HCT116 (cell line): ENCODE results near the gene ZNF546. TPM values are rescaled to one million over a fixed set of nuclear protein-coding genes. Genes with fewer than 3 reads are reported as not detected.

Experiments
- ATAC-seq: fragments of 200-7000 bp; cut with Tn5 transposase; 2 replicates; pipeline ENCODE4 v1.9.1; 2020; ENCODE audit warnings: mild to moderate bottlenecking, moderate library complexity
- BruUV-seq: library from RNA; stranded (reverse); fragments of 400-500 nt; replicated peaks from 2 replicates; lab custom pipeline; 2021; lab: Mats Ljungman, UMichigan
- CTCF ChIA-PET: fragments of 300-600 bp; sonication (Branson Sonifier 250); formaldehyde crosslinking; loops from one replicate; lab custom pipeline; 2021; ENCODE audit warnings: antibody characterized with exemption; lab: Charles Lee
- POLR2A ChIA-PET: fragments of 300-600, 350-600 bp; sonication (Branson Sonifier 250); formaldehyde crosslinking; loops from one replicate; lab custom pipeline; 2021; ENCODE audit warnings: antibody characterized with exemption; lab: Charles Lee
- RAD21 ChIA-PET, 2 experiments: fragments of 300-600 bp; sonication (Branson Sonifier 250); formaldehyde crosslinking; loops; one replicate each; lab custom pipeline; 2023; ENCODE audit warnings: low total read pairs in 2 of 2; ENCODE audit not compliant: uncharacterized antibody in 2 of 2, unreplicated experiment in 2 of 2, low non-redundant PET in 1 of 2; lab: Charles Lee
- DNase-seq: peaks from one replicate; pipeline ENCODE4 v3.0.0-alpha.2; 2010; ENCODE audit warnings: low read depth, low spot score
- H2AFZ ChIP-seq: fragments of 200-600 bp; shearing (Covaris generic), sonication (generic); 2 replicates; pipeline ENCODE4 v1.6.1; 2017; ENCODE audit warnings: low read depth, mixed run types, mixed read lengths, antibody characterized with exemption, low read length; ENCODE audit not compliant: poor library complexity, severe bottlenecking
- H3K27ac ChIP-seq: 2 replicates; pipeline ENCODE4 v1.5.1; 2012; ENCODE audit warnings: low read depth, low read length
- H3K27me3 ChIP-seq: fragments of 200-600 bp; sonication (generic); 2 replicates; pipeline ENCODE4 v1.6.1; 2016; ENCODE audit warnings: mixed run types, low read length, mixed read lengths; ENCODE audit not compliant: insufficient read depth
- H3K36me3 ChIP-seq, 2 experiments: fragments of 200-500 bp in 1 of 2; fragments of 200-600 bp in 1 of 2; sonication (Bioruptor generic) in 1 of 2; sonication (generic) in 1 of 2; 2 replicates each; pipeline versions ENCODE4 v1.5.1 to v1.6.1; 2014 to 2016; ENCODE audit warnings: low read length in 2 of 2, inconsistent platforms in 1 of 2, mixed read lengths in 1 of 2, mixed run types in 1 of 2; ENCODE audit not compliant: insufficient read depth in 2 of 2, control insufficient read depth in 1 of 2
- H3K4me1 ChIP-seq, 2 experiments: fragments of 200-600 bp in 1 of 2; sonication (generic) in 1 of 2; 2 replicates each; pipeline versions ENCODE4 v1.5.1 to v1.6.1; 2012 to 2017; ENCODE audit warnings: low read length in 2 of 2, inconsistent platforms in 1 of 2, mild to moderate bottlenecking in 1 of 2, mixed read lengths in 1 of 2, mixed run types in 1 of 2, moderate library complexity in 1 of 2; ENCODE audit not compliant: insufficient read depth in 2 of 2, control insufficient read depth in 1 of 2
- H3K4me2 ChIP-seq: fragments of 200-600 bp; sonication (generic); 2 replicates; pipeline ENCODE4 v1.6.1; 2017; ENCODE audit warnings: mixed run types, low read length, mixed read lengths
- H3K4me3 ChIP-seq, 2 experiments: fragments of 200-600 bp in 1 of 2; sonication (generic) in 1 of 2; replicated peaks in 1 of 2; 2 replicates each; pipeline ENCODE4 v1.5.1; 2011 to 2016; ENCODE audit warnings: low read length in 2 of 2, control low read depth in 1 of 2, low read depth in 1 of 2, mild to moderate bottlenecking in 1 of 2, mixed read lengths in 1 of 2, mixed run types in 1 of 2
- H3K79me2 ChIP-seq: fragments of 200-600 bp; sonication (generic); 2 replicates; pipeline ENCODE4 v1.6.1; 2017; ENCODE audit warnings: mild to moderate bottlenecking, mixed run types, low read length, moderate library complexity, mixed read lengths; ENCODE audit not compliant: insufficient read depth
- H3K9ac ChIP-seq: fragments of 200-600 bp; sonication (generic); 2 replicates; pipeline ENCODE4 v1.6.1; 2016; ENCODE audit warnings: low read length, mixed read lengths
- H3K9me2 ChIP-seq: fragments of 200-600 bp; sonication (generic), shearing (Covaris generic); 2 replicates; pipeline ENCODE4 v1.6.1; 2017; ENCODE audit warnings: mixed run types, mild to moderate bottlenecking, moderate library complexity; ENCODE audit not compliant: insufficient read depth
- H3K9me3 ChIP-seq, 2 experiments: fragments of 200-500 bp in 1 of 2; fragments of 200-600 bp in 1 of 2; sonication (Bioruptor generic) in 1 of 2; sonication (generic) in 1 of 2; 2 replicates each; pipeline ENCODE4 v1.6.1; 2014 to 2017; ENCODE audit warnings: low read length in 2 of 2, mixed read lengths in 2 of 2, inconsistent platforms in 1 of 2, low read depth in 1 of 2, mild to moderate bottlenecking in 1 of 2, mixed run types in 1 of 2, moderate library complexity in 1 of 2; ENCODE audit not compliant: control insufficient read depth in 1 of 2, insufficient read depth in 1 of 2
- H4K20me1 ChIP-seq: fragments of 200-600 bp; sonication (generic), shearing (Covaris generic); 2 replicates; pipeline ENCODE4 v1.6.1; 2017; ENCODE audit warnings: mixed run types, mild to moderate bottlenecking, moderate library complexity; ENCODE audit not compliant: insufficient read depth
- ATF3 ChIP-seq: IDR thresholded peaks from 2 replicates; pipeline ENCODE4 v1.6.1; 2012
- CBX3 ChIP-seq: IDR thresholded peaks from 2 replicates; pipeline ENCODE4 v1.6.1; 2012; ENCODE audit warnings: low read depth
- CEBPB ChIP-seq: IDR thresholded peaks from 2 replicates; pipeline ENCODE4 v1.6.1; 2012; ENCODE audit warnings: low read depth
- ELF1 ChIP-seq: IDR thresholded peaks from 2 replicates; pipeline ENCODE4 v1.6.1; 2012; ENCODE audit warnings: low read depth, borderline replicate concordance
- EZH2 ChIP-seq: fragments of 200-600 bp; sonication (generic); IDR thresholded peaks from 2 replicates; pipeline ENCODE4 v1.6.1; 2017; ENCODE audit warnings: antibody characterized with exemption, mixed run types
- EZH2phosphoT487 ChIP-seq: fragments of 200-600 bp; IDR thresholded peaks from 2 replicates; pipeline ENCODE4 v1.6.1; 2018; ENCODE audit warnings: antibody characterized with exemption, borderline replicate concordance
- FOSL1 ChIP-seq: IDR thresholded peaks from 2 replicates; pipeline ENCODE4 v1.6.1; 2012; ENCODE audit warnings: low read depth
- JUND ChIP-seq: IDR thresholded peaks from 2 replicates; pipeline ENCODE4 v1.6.1; 2012
- MAX ChIP-seq: IDR thresholded peaks from 2 replicates; pipeline ENCODE4 v1.6.1; 2012
- POLR2A ChIP-seq: IDR thresholded peaks from 2 replicates; pipeline ENCODE4 v1.7.0; 2011; ENCODE audit warnings: borderline replicate concordance; ENCODE audit not compliant: insufficient read depth, insufficient read length; ENCODE audit errors: extremely low read depth
- POLR2AphosphoS5 ChIP-seq: IDR thresholded peaks from 2 replicates; pipeline ENCODE4 v1.6.1; 2011; ENCODE audit warnings: mild to moderate bottlenecking, low read depth, low read length, moderate library complexity
- RAD21 ChIP-seq: IDR thresholded peaks from 2 replicates; pipeline ENCODE4 v1.6.1; 2012; ENCODE audit warnings: low read depth, mild to moderate bottlenecking
- SIN3A ChIP-seq: IDR thresholded peaks from 2 replicates; pipeline ENCODE4 v1.6.1; 2012; ENCODE audit warnings: low read depth
- SRF ChIP-seq: IDR thresholded peaks from 2 replicates; pipeline ENCODE4 v1.6.1; 2012; ENCODE audit warnings: low read depth
- TCF7L2 ChIP-seq: IDR thresholded peaks from 2 replicates; pipeline ENCODE4 v1.7.0; 2011; ENCODE audit warnings: borderline replicate concordance, inconsistent platforms; ENCODE audit not compliant: insufficient read depth, insufficient read length; ENCODE audit errors: extremely low read depth
- ZBTB33 ChIP-seq: IDR thresholded peaks from 2 replicates; pipeline ENCODE4 v1.6.1; 2011; ENCODE audit warnings: mild to moderate bottlenecking, low read length, moderate library complexity; ENCODE audit not compliant: insufficient replicate concordance; ENCODE audit errors: extremely low read depth
- ZFX ChIP-seq: fragments of 450-650 bp; IDR thresholded peaks from 2 replicates; pipeline ENCODE4 v1.6.1; 2017
- ZNF274 ChIP-seq: fragments of 200-500 bp; sonication (Bioruptor generic); IDR thresholded peaks from 2 replicates; pipeline ENCODE4 v1.6.1; 2014; ENCODE audit warnings: mild to moderate bottlenecking, low read depth, low read length, inconsistent platforms
- intact Hi-C: fragments of 100-400 bp; cut with micrococcal nuclease; formaldehyde crosslinking; loops from 2 replicates; pipeline ENCODE4 v1.10.0; 2022
- total RNA-seq: library from RNA; stranded (reverse); gene quantifications from one replicate; pipeline ENCODE4 v1.2.1, GENCODE V29; 2021; ENCODE audit not compliant: unreplicated experiment
- TF ChIP-seq, protein P1 (sequence below), 3 experiments: fragments of 200-600 bp in 1 of 3; sonication (generic) in 1 of 3; IDR thresholded peaks in 2 of 3; conservative IDR thresholded peaks in 1 of 3; 2 replicates each; pipeline ENCODE4 v1.5.1; 2012 to 2017; ENCODE audit warnings: low read depth in 2 of 3, low read length in 2 of 3, antibody characterized with exemption in 1 of 3, borderline replicate concordance in 1 of 3, control low read depth in 1 of 3, mild to moderate bottlenecking in 1 of 3, mixed read lengths in 1 of 3, mixed run types in 1 of 3, moderate library complexity in 1 of 3; ENCODE audit not compliant: insufficient read depth in 1 of 3
- TF ChIP-seq, protein P2 (sequence below): IDR thresholded peaks from 2 replicates; pipeline ENCODE4 v1.6.1; 2012; ENCODE audit warnings: low read depth

ZNF546 gene
- total RNA-seq, 1 experiment from 2014 or later: 0.64 TPM

DNA sequence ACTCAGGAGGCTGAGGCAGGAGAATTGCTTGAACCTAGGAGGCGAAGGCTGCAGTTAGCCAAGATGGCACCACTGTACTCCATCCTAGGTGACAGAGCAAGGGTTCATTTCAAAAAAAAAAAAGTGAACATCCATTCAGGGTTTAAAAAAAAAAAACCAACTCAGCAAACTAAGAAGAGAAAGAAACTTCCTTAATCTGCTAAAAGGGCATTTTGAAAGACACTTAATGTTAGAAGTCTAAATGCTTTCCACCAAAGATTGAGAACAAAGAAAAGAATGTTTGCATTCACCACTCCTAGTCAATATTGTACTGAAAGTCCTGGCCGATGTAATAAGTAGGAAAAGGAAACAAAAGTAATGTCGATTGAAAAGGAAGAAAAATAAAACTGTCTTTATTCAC lies 33.0 kb upstream of the ZNF546 start:
- POLR2A ChIA-PET: no interaction called here
- CTCF ChIA-PET: no interaction called here

More for the DNA sequence above, 33.0 kb upstream of the ZNF546 start:
- no peak overlapping the region for H3K9ac ChIP-seq
- BruUV-seq: no TSS peak
- no peaks in the 10 kb centered on the region for H3K27me3 ChIP-seq
- H3K27ac ChIP-seq: no peak overlapping the region
- H3K9me3 ChIP-seq: no peaks in the 10 kb centered on the region
- TF ChIP-seq ZFX (no peak), RAD21 (no peak), POLR2A (no peak), CEBPB (no peak), TCF7L2 (no peak), ELF1 (no peak), CBX3 (no peak), FOSL1 (no peak), SIN3A (no peak), POLR2AphosphoS5 (no peak), ZNF274 (no peak), JUND (no peak), EZH2phosphoT487 (no peak), EZH2 (no peak), ATF3 (no peak), SRF (no peak), MAX (no peak), ZBTB33 (no peak)
- TF ChIP-seq, protein P1, sequence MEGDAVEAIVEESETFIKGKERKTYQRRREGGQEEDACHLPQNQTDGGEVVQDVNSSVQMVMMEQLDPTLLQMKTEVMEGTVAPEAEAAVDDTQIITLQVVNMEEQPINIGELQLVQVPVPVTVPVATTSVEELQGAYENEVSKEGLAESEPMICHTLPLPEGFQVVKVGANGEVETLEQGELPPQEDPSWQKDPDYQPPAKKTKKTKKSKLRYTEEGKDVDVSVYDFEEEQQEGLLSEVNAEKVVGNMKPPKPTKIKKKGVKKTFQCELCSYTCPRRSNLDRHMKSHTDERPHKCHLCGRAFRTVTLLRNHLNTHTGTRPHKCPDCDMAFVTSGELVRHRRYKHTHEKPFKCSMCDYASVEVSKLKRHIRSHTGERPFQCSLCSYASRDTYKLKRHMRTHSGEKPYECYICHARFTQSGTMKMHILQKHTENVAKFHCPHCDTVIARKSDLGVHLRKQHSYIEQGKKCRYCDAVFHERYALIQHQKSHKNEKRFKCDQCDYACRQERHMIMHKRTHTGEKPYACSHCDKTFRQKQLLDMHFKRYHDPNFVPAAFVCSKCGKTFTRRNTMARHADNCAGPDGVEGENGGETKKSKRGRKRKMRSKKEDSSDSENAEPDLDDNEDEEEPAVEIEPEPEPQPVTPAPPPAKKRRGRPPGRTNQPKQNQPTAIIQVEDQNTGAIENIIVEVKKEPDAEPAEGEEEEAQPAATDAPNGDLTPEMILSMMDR (IDR thresholded peaks at IDR 0.05 in 2 of 3, conservative IDR thresholded peaks at IDR 0.05 in 1 of 3; ENCODE audit: borderline replicate concordance in 1 of 3, insufficient read depth in 1 of 3, low read depth in 2 of 3, low read length in 2 of 3): no peak
- TF ChIP-seq, protein P2, sequence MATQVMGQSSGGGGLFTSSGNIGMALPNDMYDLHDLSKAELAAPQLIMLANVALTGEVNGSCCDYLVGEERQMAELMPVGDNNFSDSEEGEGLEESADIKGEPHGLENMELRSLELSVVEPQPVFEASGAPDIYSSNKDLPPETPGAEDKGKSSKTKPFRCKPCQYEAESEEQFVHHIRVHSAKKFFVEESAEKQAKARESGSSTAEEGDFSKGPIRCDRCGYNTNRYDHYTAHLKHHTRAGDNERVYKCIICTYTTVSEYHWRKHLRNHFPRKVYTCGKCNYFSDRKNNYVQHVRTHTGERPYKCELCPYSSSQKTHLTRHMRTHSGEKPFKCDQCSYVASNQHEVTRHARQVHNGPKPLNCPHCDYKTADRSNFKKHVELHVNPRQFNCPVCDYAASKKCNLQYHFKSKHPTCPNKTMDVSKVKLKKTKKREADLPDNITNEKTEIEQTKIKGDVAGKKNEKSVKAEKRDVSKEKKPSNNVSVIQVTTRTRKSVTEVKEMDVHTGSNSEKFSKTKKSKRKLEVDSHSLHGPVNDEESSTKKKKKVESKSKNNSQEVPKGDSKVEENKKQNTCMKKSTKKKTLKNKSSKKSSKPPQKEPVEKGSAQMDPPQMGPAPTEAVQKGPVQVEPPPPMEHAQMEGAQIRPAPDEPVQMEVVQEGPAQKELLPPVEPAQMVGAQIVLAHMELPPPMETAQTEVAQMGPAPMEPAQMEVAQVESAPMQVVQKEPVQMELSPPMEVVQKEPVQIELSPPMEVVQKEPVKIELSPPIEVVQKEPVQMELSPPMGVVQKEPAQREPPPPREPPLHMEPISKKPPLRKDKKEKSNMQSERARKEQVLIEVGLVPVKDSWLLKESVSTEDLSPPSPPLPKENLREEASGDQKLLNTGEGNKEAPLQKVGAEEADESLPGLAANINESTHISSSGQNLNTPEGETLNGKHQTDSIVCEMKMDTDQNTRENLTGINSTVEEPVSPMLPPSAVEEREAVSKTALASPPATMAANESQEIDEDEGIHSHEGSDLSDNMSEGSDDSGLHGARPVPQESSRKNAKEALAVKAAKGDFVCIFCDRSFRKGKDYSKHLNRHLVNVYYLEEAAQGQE: no peak
- TF ChIP-seq, all 23 proteins: peak for 0
- RAD21 ChIA-PET: no interaction called here
- no peak overlapping the region for H3K4me2 ChIP-seq
- no peak for DNase-seq
- H3K4me3 ChIP-seq: no peak overlapping the region
- no peak for ATAC-seq
- H3K36me3 ChIP-seq: no peaks in the 10 kb centered on the region; a peak in 1 of 4 replicates
- intact Hi-C loops: no loop called here
- H2AFZ ChIP-seq: no peak overlapping the region
- H3K9me2 ChIP-seq: no peaks in the 10 kb centered on the region
- H3K79me2 ChIP-seq: no peaks in the 10 kb centered on the region; the same call in 1 of the 2 replicates
- H3K4me1 ChIP-seq: peaks cover 0 to under 1% of the 10 kb centered on the region in 2 experiments; a peak in 1 of 4 replicates
- H4K20me1 ChIP-seq: no peaks in the 10 kb centered on the region
